Mesenchymal stem cell (in vitro differentiated cells and primary cell): ENCODE data around the gene NFATC1.

Experiments
- DNase-seq: peaks from one replicate; pipeline ENCODE4 v3.0.0-alpha.2; 2013
- H2AFZ ChIP-seq: one replicate; pipeline ENCODE4 v1.6.1; 2013; ENCODE audit warnings: low read depth, mild to moderate bottlenecking, control low read depth, inconsistent platforms, low read length, moderate library complexity
- H2AK5ac ChIP-seq: 2 replicates; pipeline ENCODE4 v1.6.1; 2013; ENCODE audit warnings: low read length, moderate library complexity, mild to moderate bottlenecking, inconsistent platforms; ENCODE audit not compliant: severe bottlenecking
- H2BK120ac ChIP-seq: one replicate; pipeline ENCODE4 v1.6.1; 2013; ENCODE audit warnings: low read depth, mild to moderate bottlenecking, inconsistent platforms, low read length, moderate library complexity
- H2BK12ac ChIP-seq, 2 experiments: one replicate each; pipeline ENCODE4 v1.6.1; 2013; ENCODE audit warnings: inconsistent platforms in 2 of 2, low read length in 2 of 2, mild to moderate bottlenecking in 2 of 2, moderate library complexity in 2 of 2, control low read depth in 1 of 2
- H2BK15ac ChIP-seq: one replicate; pipeline ENCODE4 v1.6.1; 2013; ENCODE audit warnings: mild to moderate bottlenecking, low read depth, inconsistent platforms; ENCODE audit not compliant: poor library complexity, severe bottlenecking
- H2BK5ac ChIP-seq: 2 replicates; pipeline ENCODE4 v1.6.1; 2013; ENCODE audit warnings: low read depth, mild to moderate bottlenecking, low read length, control low read depth, inconsistent platforms; ENCODE audit not compliant: poor library complexity, severe bottlenecking
- H3K14ac ChIP-seq, 2 experiments: one replicate each; pipeline ENCODE4 v1.6.1; 2013; ENCODE audit warnings: inconsistent platforms in 2 of 2, low read length in 2 of 2, control low read depth in 1 of 2, mild to moderate bottlenecking in 1 of 2, moderate library complexity in 1 of 2
- H3K18ac ChIP-seq, 2 experiments: one replicate each; pipeline ENCODE4 v1.6.1; 2013; ENCODE audit warnings: inconsistent platforms in 2 of 2, low read length in 2 of 2, control low read depth in 1 of 2, low read depth in 1 of 2, mild to moderate bottlenecking in 1 of 2
- H3K23ac ChIP-seq, 2 experiments: one replicate each; pipeline ENCODE4 v1.6.1; 2013; ENCODE audit warnings: inconsistent platforms in 2 of 2, low read length in 2 of 2, mild to moderate bottlenecking in 2 of 2, moderate library complexity in 2 of 2, control low read depth in 1 of 2
- H3K27ac ChIP-seq: 2 replicates; pipeline ENCODE4 v1.5.1; 2013; ENCODE audit warnings: mild to moderate bottlenecking, moderate library complexity, low read length, control low read depth, inconsistent platforms; ENCODE audit not compliant: poor library complexity, severe bottlenecking
- H3K27me3 ChIP-seq, 2 experiments: 2 replicates each; pipeline versions ENCODE4 v1.6.1 to v1.7.0; 2013; ENCODE audit warnings: low read length in 2 of 2, mild to moderate bottlenecking in 2 of 2, moderate library complexity in 2 of 2, control low read depth in 1 of 2, inconsistent platforms in 1 of 2; ENCODE audit not compliant: control insufficient read depth in 1 of 2, insufficient read depth in 1 of 2
- H3K36me3 ChIP-seq, 2 experiments: 2 replicates each; pipeline versions ENCODE4 v1.6.1 to v1.7.0; 2013; ENCODE audit warnings: low read length in 2 of 2, control low read depth in 1 of 2, inconsistent platforms in 1 of 2, low read depth in 1 of 2, mild to moderate bottlenecking in 1 of 2; ENCODE audit not compliant: insufficient read depth in 2 of 2, control insufficient read depth in 1 of 2
- H3K4ac ChIP-seq, 2 experiments: one replicate each; pipeline ENCODE4 v1.6.1; 2013; ENCODE audit warnings: inconsistent platforms in 2 of 2, low read length in 2 of 2, mild to moderate bottlenecking in 2 of 2, moderate library complexity in 2 of 2, control low read depth in 1 of 2, low read depth in 1 of 2
- H3K4me1 ChIP-seq: 2 replicates; pipeline ENCODE4 v1.6.1; 2013; ENCODE audit warnings: low read depth, low read length, control low read depth; ENCODE audit not compliant: control insufficient read depth, insufficient read depth
- H3K4me2 ChIP-seq: 2 replicates; pipeline ENCODE4 v1.6.1; 2013; ENCODE audit warnings: low read length, mild to moderate bottlenecking, inconsistent platforms; ENCODE audit not compliant: poor library complexity, severe bottlenecking
- H3K4me3 ChIP-seq, 2 experiments: 2 replicates each; pipeline versions ENCODE4 v1.5.1 to v1.7.0; 2013; ENCODE audit warnings: low read length in 2 of 2, mild to moderate bottlenecking in 2 of 2, control low read depth in 1 of 2, low read depth in 1 of 2; ENCODE audit not compliant: insufficient read depth in 1 of 2
- H3K79me1 ChIP-seq: replicated peaks from 2 replicates; pipeline ENCODE4 v1.6.1; 2013; ENCODE audit warnings: mild to moderate bottlenecking, control low read depth, low read length, inconsistent platforms; ENCODE audit not compliant: poor library complexity, severe bottlenecking
- H3K9ac ChIP-seq: 2 replicates; pipeline ENCODE4 v1.7.0; 2013; ENCODE audit warnings: mild to moderate bottlenecking, low read length, moderate library complexity
- H3K9me3 ChIP-seq: 2 replicates; pipeline ENCODE4 v1.7.0; 2013; ENCODE audit warnings: mild to moderate bottlenecking, low read length; ENCODE audit not compliant: control insufficient read depth
- H4K8ac ChIP-seq: one replicate; pipeline ENCODE4 v1.6.1; 2013; ENCODE audit warnings: inconsistent platforms, mild to moderate bottlenecking, low read length, moderate library complexity
- H4K91ac ChIP-seq: one replicate; pipeline ENCODE4 v1.6.1; 2013; ENCODE audit warnings: mild to moderate bottlenecking, low read length, inconsistent platforms
- WGBS: methylation state at CpG from one replicate; pipeline ENCODE4 v1.1.7; 2013; ENCODE audit warnings: mixed read lengths; 5-methylcytosine and 5-hydroxymethylcytosine counted together

The NFATC1 gene

DNA sequence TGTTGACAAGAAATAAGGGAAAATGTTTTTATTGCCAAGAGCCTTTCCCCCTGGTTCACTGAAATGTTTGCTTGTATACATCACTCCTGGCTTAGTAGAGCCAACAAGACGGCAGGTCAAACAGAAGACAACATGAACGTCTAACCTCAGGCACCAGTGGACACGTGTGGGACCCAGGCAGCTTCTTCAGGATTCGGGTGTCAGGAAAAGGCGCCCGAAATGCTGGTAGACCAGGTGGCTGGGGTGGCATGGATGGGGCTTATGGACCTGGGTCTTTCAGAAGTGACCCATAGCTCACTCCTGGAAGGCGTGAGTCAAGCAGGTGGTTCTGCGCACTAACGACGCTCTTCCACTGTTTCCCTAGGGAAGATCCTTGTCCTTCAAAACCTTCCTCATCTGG, 23.3 kb upstream of the NFATC1 start:
- H2AFZ ChIP-seq, result no peak overlapping the region
- no peak overlapping the region for H3K9ac ChIP-seq
- no peak overlapping the region for H3K18ac ChIP-seq
- peaks cover 13 to 29% of the 10 kb centered on the region in 2 experiments for H3K36me3 ChIP-seq
- no peak overlapping the region for H2BK5ac ChIP-seq
- no peaks in the 10 kb centered on the region for H3K79me1 ChIP-seq
- no peak overlapping the region for H2AK5ac ChIP-seq
- no peak overlapping the region for H3K14ac ChIP-seq
- H2BK120ac ChIP-seq, result no peak overlapping the region
- no peaks in the 10 kb centered on the region for H3K9me3 ChIP-seq
- H3K27me3 ChIP-seq, result no peaks in the 10 kb centered on the region
- H4K91ac ChIP-seq, result no peak overlapping the region
- DNase-seq, result no peak
- no peak overlapping the region for H3K4me2 ChIP-seq
- H3K4me1 ChIP-seq, result peaks cover 12% of the 10 kb centered on the region
- H3K4me3 ChIP-seq, result no peak overlapping the region
- no peak overlapping the region for H2BK15ac ChIP-seq
- no peak overlapping the region for H3K27ac ChIP-seq
- H3K4ac ChIP-seq, result no peak overlapping the region
- no peak overlapping the region for H3K23ac ChIP-seq
- no peak overlapping the region for H4K8ac ChIP-seq
- no peak overlapping the region for H2BK12ac ChIP-seq
- WGBS, result 95% methylated on average over 7 of the region's 10 CpGs

DNA sequence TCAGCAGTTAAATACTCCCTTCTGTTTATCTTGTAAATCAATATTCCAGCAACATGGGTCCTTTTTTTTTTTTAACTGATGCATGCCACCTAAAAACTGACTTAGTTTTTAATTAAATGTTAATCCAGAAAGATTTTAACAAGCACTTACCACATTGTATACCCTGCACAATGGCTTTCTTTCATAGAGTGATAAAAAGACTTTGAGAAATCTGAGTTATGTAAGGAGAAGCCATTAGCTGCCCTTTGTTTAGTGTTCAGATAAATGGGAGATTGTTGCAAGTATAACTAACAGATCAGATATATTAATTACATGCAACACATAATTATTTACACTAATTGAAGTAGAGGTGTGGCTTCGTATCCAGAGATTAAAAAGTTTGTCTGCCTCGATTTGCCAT, 22.7 kb upstream of the NFATC1 start:
- Histone ChIP-seq H2BK15ac (no peak overlapping the region), H4K8ac (no peak overlapping the region), H2BK120ac (no peak overlapping the region), H2AFZ (no peak overlapping the region), H3K27ac (no peak overlapping the region), H2BK12ac (no peak overlapping the region), H3K4me3 (no peak overlapping the region), H3K27me3 (no peaks in the 10 kb centered on the region), H3K23ac (no peak overlapping the region), H3K14ac (no peak overlapping the region), H2BK5ac (no peak overlapping the region), H3K9me3 (no peaks in the 10 kb centered on the region), H2AK5ac (no peak overlapping the region), H3K9ac (no peak overlapping the region), H3K18ac (no peak overlapping the region), H3K4me2 (no peak overlapping the region), H3K79me1 (no peaks in the 10 kb centered on the region), H4K91ac (no peak overlapping the region), H3K4ac (no peak overlapping the region), H3K36me3 (peaks cover 19 to 29% of the 10 kb centered on the region in 2 experiments), H3K4me1 (peaks cover 7% of the 10 kb centered on the region)
- DNase-seq, result no peak
- WGBS, result 95% methylated on average over 2 of the region's 2 CpGs

DNA sequence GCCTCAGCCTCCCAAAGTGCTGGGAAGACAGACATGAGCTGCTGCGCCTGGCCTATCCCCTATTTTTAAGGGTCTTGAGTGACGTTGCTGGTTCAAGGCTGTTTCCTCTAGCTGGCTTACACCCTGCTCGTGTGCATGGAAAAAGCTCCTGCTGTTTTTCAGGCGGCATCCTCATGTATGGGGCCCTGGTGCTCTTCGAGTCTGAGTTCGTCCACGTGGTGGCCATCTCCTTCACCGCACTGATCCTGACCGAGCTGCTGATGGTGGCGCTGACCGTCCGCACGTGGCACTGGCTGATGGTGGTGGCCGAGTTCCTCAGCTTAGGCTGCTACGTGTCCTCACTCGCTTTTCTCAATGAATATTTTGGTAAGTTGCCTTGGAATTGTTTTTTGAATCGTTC, 22.0 kb upstream of the NFATC1 start:
- no peak overlapping the region for H2AFZ ChIP-seq
- H3K23ac ChIP-seq, result no peak overlapping the region
- no peak overlapping the region for H2AK5ac ChIP-seq
- H3K27ac ChIP-seq, result no peak overlapping the region
- H3K4ac ChIP-seq, result no peak overlapping the region
- no peak overlapping the region for H4K8ac ChIP-seq
- H3K9ac ChIP-seq, result no peak overlapping the region
- H4K91ac ChIP-seq, result no peak overlapping the region
- WGBS, result 95% methylated on average over 17 of the region's 17 CpGs
- H3K4me1 ChIP-seq, result peaks cover 2% of the 10 kb centered on the region
- no peak overlapping the region for H2BK12ac ChIP-seq
- H3K14ac ChIP-seq, result no peak overlapping the region
- peaks cover 23 to 33% of the 10 kb centered on the region in 2 experiments for H3K36me3 ChIP-seq
- no peak overlapping the region for H2BK15ac ChIP-seq
- H3K9me3 ChIP-seq, result no peaks in the 10 kb centered on the region
- H3K79me1 ChIP-seq, result no peaks in the 10 kb centered on the region
- H3K18ac ChIP-seq, result no peak overlapping the region
- no peak for DNase-seq
- no peak overlapping the region for H2BK120ac ChIP-seq
- no peak overlapping the region for H2BK5ac ChIP-seq
- no peaks in the 10 kb centered on the region for H3K27me3 ChIP-seq
- H3K4me3 ChIP-seq, result no peak overlapping the region
- H3K4me2 ChIP-seq, result no peak overlapping the region

DNA sequence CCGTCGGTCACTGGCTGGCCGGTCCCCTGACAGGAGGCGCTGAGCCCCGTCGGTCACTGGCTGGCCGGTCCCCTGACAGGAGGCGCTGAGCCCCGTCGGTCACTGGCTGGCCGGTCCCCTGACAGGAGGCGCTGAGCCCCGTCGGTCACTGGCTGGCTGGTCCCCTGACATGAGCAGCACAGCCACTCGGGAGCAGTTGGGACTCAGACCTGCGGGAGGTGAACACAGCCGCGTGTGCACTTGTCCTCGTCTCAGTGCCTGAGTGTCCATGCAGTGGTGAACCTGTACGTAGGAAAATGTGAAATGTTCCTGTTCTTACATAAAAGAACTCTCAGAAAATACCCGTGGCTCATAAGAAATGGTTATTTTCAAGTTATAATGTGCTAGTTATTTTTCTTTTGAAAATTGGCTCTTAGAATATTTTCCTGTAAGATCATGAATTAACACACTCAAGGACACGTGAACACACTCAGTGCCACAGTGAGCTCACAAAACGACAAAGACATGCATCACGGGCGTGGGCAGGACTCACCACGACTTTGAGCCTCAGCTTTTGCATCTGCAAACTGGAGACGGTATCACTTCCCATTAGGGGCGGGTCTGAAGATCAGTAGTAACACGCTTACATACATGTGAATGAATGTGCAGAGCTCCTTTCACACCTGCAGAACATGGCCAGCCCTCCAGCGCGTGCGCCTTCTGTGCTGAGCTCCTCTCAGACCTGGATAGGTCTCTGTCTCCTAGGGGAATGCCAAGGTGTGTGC, 21.1 kb upstream of the NFATC1 start:
- no peak overlapping the region for H2BK15ac ChIP-seq
- H2BK5ac ChIP-seq, result no peak overlapping the region
- peaks cover 23 to 30% of the 10 kb centered on the region in 2 experiments for H3K36me3 ChIP-seq
- no peak overlapping the region for H3K4me2 ChIP-seq
- H3K23ac ChIP-seq, result no peak overlapping the region
- no peak overlapping the region for H4K91ac ChIP-seq
- WGBS, result 93% methylated on average over 23 of the region's 32 CpGs
- H3K14ac ChIP-seq, result no peak overlapping the region
- H2BK120ac ChIP-seq, result no peak overlapping the region
- no peak overlapping the region for H3K18ac ChIP-seq
- H3K9me3 ChIP-seq, result no peaks in the 10 kb centered on the region
- DNase-seq, result no peak
- H3K4me1 ChIP-seq, result peaks cover 5% of the 10 kb centered on the region
- H4K8ac ChIP-seq, result no peak overlapping the region
- no peak overlapping the region for H2AFZ ChIP-seq
- no peaks in the 10 kb centered on the region for H3K79me1 ChIP-seq
- no peak overlapping the region for H3K4me3 ChIP-seq
- no peak overlapping the region for H3K27ac ChIP-seq
- no peak overlapping the region for H2BK12ac ChIP-seq
- H2AK5ac ChIP-seq, result no peak overlapping the region
- H3K27me3 ChIP-seq, result no peaks in the 10 kb centered on the region
- no peak overlapping the region for H3K9ac ChIP-seq
- H3K4ac ChIP-seq, result no peak overlapping the region
